ENCODE results near the gene SMC5. TPM values are rescaled to one million over a fixed set of nuclear protein-coding genes. Genes with fewer than 3 reads are reported as not detected.

The SMC5 gene
- total and polyA plus RNA-seq, 2 of the 13 experiments (the other 11 are each of a cell fraction or from before 2014, with no cell fraction given) = 7.2 to 26.7 TPM

DNA sequence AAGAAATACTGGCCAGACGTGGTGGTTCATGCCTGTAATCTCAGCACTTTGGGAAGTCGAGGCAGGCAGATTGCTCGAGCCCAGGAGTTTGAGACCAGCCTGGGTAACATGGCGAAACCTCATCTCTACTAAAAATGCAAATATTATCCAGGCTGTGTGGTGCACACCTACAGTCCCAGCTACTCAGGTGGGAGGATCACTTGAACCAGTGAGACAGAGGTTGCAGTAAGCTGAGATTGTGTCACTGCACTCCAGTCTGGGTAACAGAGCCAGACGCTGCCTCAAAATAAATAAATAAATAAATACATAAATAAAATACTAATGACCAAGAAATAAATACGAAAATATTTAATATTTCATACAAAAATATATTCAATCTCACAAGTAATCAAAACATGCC is 136.9 kb downstream of the SMC5 start:
- FAIRE-seq = no peak
- DNase-seq (ENCODE audit: low spot score) = no peak
- TF ChIP-seq CSRNP2 (CRISPR knock-in tag; conservative IDR thresholded peaks at IDR 0.05; ENCODE audit: low read depth) = no peak
- TF ChIP-seq ZNF460 (CRISPR knock-in tag; IDR thresholded peaks at IDR 0.05; ENCODE audit: borderline replicate concordance) = no peak
- no peak for TF ChIP-seq HOXA3 (CRISPR knock-in tag; IDR thresholded peaks at IDR 0.05)
- no peak for TF ChIP-seq ZNF747 (CRISPR knock-in tag; IDR thresholded peaks at IDR 0.05; ENCODE audit: borderline replicate concordance)
- TF ChIP-seq POGK (CRISPR knock-in tag; conservative IDR thresholded peaks at IDR 0.05) = no peak
- TF ChIP-seq LBX2 (CRISPR knock-in tag; IDR thresholded peaks at IDR 0.05; ENCODE audit: borderline replicate concordance) = no peak
- no peak for TF ChIP-seq ZBTB21 (CRISPR knock-in tag; IDR thresholded peaks at IDR 0.05)
- no peak for TF ChIP-seq KLF9 (CRISPR knock-in tag; IDR thresholded peaks at IDR 0.05; ENCODE audit: low read depth)
- TF ChIP-seq ZNF577 (CRISPR knock-in tag; IDR thresholded peaks at IDR 0.05; ENCODE audit: borderline replicate concordance, low read depth) = no peak
- no peak for TF ChIP-seq HES4 (CRISPR knock-in tag; IDR thresholded peaks at IDR 0.05; ENCODE audit: borderline replicate concordance)
- Histone ChIP-seq H3K4me2 (ENCODE audit: low read depth, low read length) (no peak overlapping the region), H3K9ac (ENCODE audit: insufficient read depth, low read depth, low read length) (no peak overlapping the region), H3K27me3 (ENCODE audit: control insufficient read depth in 1 of 2, insufficient read depth in 2 of 2, low read length in 2 of 2) (no peaks in the 10 kb centered on the region), H3K4me3 (replicated peaks in 1 of 3; ENCODE audit: insufficient read depth in 1 of 3, low read depth in 2 of 3, low read length in 3 of 3) (no peak overlapping the region), H3K4me1 (ENCODE audit: insufficient read depth, low read length) (no peaks in the 10 kb centered on the region), H4K20me1 (ENCODE audit: insufficient read depth, low read length) (peaks cover 52% of the 10 kb centered on the region), H3K79me2 (ENCODE audit: insufficient read depth, low read length) (peaks cover 46% of the 10 kb centered on the region), H2AFZ (ENCODE audit: low read length) (no peak overlapping the region), H3K36me3 (replicated peaks in 1 of 2; ENCODE audit: control insufficient read depth in 1 of 2, insufficient read depth in 2 of 2, low read length in 2 of 2) (no peaks in the 10 kb centered on the region), H3K9me3 (ENCODE audit: low read length) (no peaks in the 10 kb centered on the region), H3K27ac (ENCODE audit: extremely low read length, insufficient read depth, low read length) (no peak overlapping the region)
- no peak for ATAC-seq
- BruUV-seq (replicated peaks) = no TSS peak
- ChIA-PET POLR2A (interaction anchor here (1.0 kb wide), 1 partner anchor 23 kb away, joined by 3 read pairs; no protein-coding TSS in a partner anchor), CTCF (ENCODE audit: low intra/inter-chr PET ratio, low total read pairs) (no interaction called here)
- WGBS (ENCODE audit: low lambda C conversion rate) = 88% methylated on average over 6 of the region's 6 CpGs
- intact Hi-C loops (cut with micrococcal nuclease; ENCODE audit: unreplicated experiment) = no loop called here
- in situ Hi-C loops (cut with HindIII; ENCODE audit: extremely low pct_ligation_motif_present, low pct_unique_long_range_greater_than_20kb) = no loop called here

Data from HepG2 (cell line).